ENCODE data around the gene EPB41L4A.
"Not testable (repeated sequence)": the region's sequence is repeated elsewhere in the genome, so short reads cannot be mapped to it uniquely, and the experiment has no call there.

EPB41L4A gene

GRCh38 chr5:112403069-112403468 is 16.0 kb downstream of the EPB41L4A start:
- DNase-seq (ENCODE audit: low read depth in 3 of 3, low spot score in 1 of 3) = no peak

DNA sequence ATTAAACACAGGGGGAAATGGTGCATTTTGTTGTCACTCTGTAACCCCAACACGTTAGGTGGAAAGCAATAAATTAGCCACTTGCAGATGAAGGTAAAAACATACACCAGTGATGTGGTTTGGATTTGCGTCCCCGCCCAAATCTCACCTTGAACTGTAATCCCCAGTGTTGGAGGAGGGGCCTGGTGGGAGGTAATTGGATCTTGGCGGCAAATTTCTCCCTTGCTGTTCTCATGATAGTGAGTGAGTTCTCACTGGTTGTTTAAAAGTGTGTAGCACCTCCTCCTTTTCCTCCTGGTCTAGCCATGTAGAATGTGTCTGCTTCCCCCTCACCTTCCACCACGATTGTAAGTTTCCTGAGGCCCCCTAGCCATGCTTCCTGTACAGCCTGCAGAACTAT is 17.2 kb downstream of the EPB41L4A start:
- DNase-seq (ENCODE audit: low read depth in 3 of 3, low spot score in 1 of 3) = no peak

- no peak for DNase-seq (ENCODE audit: low read depth in 3 of 3, low spot score in 1 of 3)
Measured at GRCh38 chr5:112397690-112398089, 21.4 kb downstream of the EPB41L4A start.

GRCh38 chr5:112396430-112396829 is 22.6 kb downstream of the EPB41L4A start:
- DNase-seq (ENCODE audit: low read depth in 3 of 3, low spot score in 1 of 3) = no peak

DNA sequence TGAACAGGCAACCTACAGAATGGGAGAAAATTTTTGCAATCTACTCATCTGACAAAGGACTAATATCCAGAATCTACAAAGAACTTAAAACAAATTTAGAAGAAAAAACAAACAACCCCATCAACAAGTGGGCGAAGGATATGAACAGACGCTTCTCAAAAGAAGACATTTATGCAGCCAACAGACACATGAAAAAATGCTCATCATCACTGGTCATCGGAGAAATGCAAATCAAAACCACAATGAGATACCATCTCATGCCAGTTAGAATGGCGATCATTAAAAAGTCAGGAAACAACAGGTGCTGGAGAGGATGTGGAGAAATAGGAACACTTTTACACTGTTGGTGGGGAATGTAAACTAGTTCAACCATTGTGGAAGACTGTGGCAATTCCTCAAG is 23.8 kb downstream of the EPB41L4A start:
- not testable (repeated sequence) for DNase-seq (ENCODE audit: low read depth in 3 of 3, low spot score in 1 of 3)

GRCh38 chr5:112390327-112390726 is 28.8 kb downstream of the EPB41L4A start:
- DNase-seq (ENCODE audit: low read depth in 3 of 3, low spot score in 1 of 3) = no peak

DNA sequence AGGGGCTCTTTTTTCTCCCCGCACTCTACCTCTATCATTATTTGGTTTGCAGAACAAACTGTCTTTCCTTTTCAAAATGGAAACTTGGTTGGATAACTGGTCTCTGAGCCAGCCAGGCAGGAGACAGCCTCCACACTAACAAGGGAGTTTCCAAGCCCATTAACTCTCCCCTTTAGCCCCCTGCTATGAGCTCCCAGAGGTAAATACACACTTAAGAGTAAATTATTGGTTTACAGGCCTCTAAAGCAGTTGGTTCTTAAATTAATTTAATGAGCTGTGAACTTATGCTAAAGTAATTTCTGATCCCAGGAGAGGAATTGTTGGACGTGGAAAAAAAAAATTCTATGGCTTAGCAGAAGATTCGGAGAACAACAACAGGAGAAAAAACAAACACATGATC is 30.3 kb downstream of the EPB41L4A start:
- DNase-seq (ENCODE audit: low read depth in 3 of 3, low spot score in 1 of 3) = no peak

GRCh38 chr5:112388074-112388473 is 31.0 kb downstream of the EPB41L4A start:
- DNase-seq (ENCODE audit: low read depth in 3 of 3, low spot score in 1 of 3) = no peak

GRCh38 chr5:112386766-112387165 is 32.3 kb downstream of the EPB41L4A start:
- no peak for DNase-seq (ENCODE audit: low read depth in 3 of 3, low spot score in 1 of 3)

- no peak for DNase-seq (ENCODE audit: low read depth in 3 of 3, low spot score in 1 of 3)
Measured at GRCh38 chr5:112385969-112386368, 33.1 kb downstream of the EPB41L4A start.

- no peak for DNase-seq (ENCODE audit: low read depth in 3 of 3, low spot score in 1 of 3)
Measured at GRCh38 chr5:112385566-112385965, 33.5 kb downstream of the EPB41L4A start.

DNA sequence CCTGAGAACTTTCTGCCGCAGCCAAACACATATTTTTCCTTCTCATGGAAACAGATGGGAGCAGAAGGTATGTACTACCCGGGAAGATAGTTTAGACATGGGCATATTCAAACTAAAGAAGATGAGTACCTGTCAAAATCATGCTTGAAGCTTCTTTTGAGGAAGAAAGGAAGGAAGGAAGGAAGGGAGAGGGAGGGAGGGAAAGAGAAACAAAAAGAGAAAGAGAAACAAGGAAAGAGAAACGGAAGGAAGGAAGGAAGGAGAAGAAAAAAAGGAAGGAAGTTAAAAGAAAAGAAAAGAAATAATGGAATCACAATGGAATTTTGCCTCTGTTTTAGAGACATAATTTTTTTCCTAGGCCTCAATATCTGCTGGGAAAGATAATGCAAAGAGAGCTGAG is 34.6 kb downstream of the EPB41L4A start:
- no peak for DNase-seq (ENCODE audit: low read depth in 3 of 3, low spot score in 1 of 3)

GRCh38 chr5:112382886-112383285 is 36.2 kb downstream of the EPB41L4A start:
- no peak for DNase-seq (ENCODE audit: low read depth in 3 of 3, low spot score in 1 of 3)

- no peak for DNase-seq (ENCODE audit: low read depth in 3 of 3, low spot score in 1 of 3)
Measured at GRCh38 chr5:112381521-112381920, 37.6 kb downstream of the EPB41L4A start.

DNA sequence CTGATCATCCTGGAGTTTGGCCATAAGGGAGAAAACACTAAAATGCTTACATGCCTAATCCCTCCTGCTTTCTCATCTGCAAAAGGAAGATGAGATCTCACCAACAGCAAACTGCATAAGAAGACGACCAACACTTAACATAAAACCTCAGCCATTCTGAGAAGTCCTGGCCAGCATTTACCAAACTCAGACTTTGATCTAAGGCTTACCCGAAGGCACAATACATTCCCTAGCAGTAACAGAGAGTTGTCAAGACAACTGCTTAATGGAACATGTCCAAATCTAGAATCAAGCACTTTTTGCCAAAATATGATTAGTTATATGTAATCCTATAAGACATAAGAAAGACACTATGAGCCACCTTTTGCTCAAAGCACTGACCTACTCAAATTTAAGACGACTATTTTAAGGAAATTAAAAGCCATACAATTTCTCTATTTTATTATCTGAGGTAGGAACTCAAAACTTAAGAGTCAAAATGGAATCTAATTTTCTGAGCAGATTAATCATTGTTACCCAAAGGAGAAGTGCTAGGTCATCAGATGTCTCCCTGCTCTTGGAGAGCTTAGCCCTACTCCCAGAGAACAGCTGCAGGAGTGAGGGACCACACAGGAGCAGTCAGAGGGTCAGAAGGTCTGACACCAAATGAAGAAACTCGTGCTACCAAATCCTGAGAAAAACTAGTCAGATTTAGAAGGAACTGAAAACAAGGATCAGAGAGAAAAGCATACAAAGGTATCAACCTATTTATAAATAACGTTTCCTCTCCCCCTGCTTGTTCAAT is 39.3 kb downstream of the EPB41L4A start:
- no peak for DNase-seq (ENCODE audit: low read depth in 3 of 3, low spot score in 1 of 3)

DNA sequence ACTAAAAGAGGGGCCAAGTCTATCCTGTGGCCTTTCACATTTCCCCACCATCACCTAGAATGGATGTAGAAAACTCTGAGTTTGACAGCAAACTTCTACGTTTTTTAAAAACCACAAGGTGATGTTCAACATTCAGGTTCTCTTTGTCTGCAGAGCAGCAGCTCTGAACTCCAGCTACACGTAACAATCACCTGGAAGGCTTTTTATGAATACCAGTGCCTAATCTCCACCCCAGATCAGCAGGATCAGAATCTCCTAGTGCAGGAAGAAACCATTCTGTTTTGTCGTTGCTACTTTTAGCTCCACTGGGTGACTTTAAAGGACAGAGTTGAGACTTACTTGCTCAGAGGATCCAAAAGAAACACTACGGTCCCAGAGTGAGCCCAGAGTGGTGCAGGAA is 44.3 kb downstream of the EPB41L4A start:
- DNase-seq (ENCODE audit: low read depth in 3 of 3, low spot score in 1 of 3) = no peak

GRCh38 chr5:112374356-112374755 is 44.7 kb downstream of the EPB41L4A start:
- no peak for DNase-seq (ENCODE audit: low read depth in 3 of 3, low spot score in 1 of 3)

- DNase-seq (ENCODE audit: low read depth in 3 of 3, low spot score in 1 of 3) = no peak
Measured at GRCh38 chr5:112373885-112374284, 45.2 kb downstream of the EPB41L4A start.

GRCh38 chr5:112372543-112372942 is 46.5 kb downstream of the EPB41L4A start:
- no peak for DNase-seq (ENCODE audit: low read depth in 3 of 3, low spot score in 1 of 3)

- DNase-seq (ENCODE audit: low read depth in 3 of 3, low spot score in 1 of 3) = no peak
Measured at GRCh38 chr5:112371067-112371466, 48.0 kb downstream of the EPB41L4A start.

DNA sequence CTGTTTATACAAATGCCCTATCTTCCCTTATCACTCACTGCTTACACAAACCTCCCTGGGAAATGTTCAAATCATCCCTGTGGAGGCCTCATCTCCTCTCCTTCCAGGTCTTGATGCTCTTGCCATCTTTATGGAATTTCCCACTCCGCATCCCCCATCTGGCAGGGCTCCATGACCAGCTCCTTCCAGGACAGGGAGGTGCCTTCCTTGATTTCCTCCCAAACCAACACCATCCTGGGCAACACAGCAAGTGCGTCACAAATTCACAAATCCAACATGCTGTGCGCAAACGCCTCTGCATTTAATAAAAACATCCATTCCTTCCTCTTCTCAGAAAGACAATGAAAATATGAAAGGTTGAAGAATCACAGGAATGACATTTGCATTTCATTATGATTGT is 51.7 kb downstream of the EPB41L4A start:
- DNase-seq (ENCODE audit: low read depth in 3 of 3, low spot score in 1 of 3) = no peak

- DNase-seq (ENCODE audit: low read depth in 3 of 3, low spot score in 1 of 3) = no peak
Measured at GRCh38 chr5:112366987-112367386, 52.1 kb downstream of the EPB41L4A start.

DNA sequence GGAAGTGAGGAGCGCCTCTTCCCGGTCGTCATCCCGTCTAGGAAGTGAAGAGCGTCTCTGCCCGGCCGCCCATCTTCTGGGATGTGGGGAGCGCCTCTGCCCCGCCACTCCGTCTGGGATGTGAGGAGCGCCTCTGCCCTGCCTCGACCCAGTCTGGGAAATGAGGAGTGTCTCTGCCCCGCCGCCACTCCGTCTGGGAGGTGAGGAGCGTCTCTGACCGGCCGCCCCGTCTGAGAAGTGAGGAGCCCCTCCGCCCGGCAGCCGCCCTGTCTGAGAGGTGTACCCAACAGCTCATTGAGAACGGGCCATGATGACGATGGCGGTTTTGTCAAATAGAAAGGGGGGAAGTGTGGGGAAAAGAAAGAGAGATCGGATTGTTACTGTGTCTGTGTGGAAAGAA is 58.3 kb downstream of the EPB41L4A start:
- not testable (repeated sequence) for DNase-seq (ENCODE audit: low read depth in 3 of 3, low spot score in 1 of 3)

All from stimulated activated CD4-positive, alpha-beta T cell treated with anti-CD3 and anti-CD28 coated beads, TNF-alpha, amount 100 ng/mL, for 1 hour (primary cell).